ENCODE measurements around the gene NAALADL2.
"Not testable (repeated sequence)": the region's sequence is repeated elsewhere in the genome, so short reads cannot be mapped to it uniquely, and the experiment has no call there.

Gene NAALADL2

GRCh38 chr3:175479800-175480199 lies 620.7 kb downstream of the NAALADL2 start:
- no peak for DNase-seq (ENCODE audit: low read depth in 3 of 3)

DNA sequence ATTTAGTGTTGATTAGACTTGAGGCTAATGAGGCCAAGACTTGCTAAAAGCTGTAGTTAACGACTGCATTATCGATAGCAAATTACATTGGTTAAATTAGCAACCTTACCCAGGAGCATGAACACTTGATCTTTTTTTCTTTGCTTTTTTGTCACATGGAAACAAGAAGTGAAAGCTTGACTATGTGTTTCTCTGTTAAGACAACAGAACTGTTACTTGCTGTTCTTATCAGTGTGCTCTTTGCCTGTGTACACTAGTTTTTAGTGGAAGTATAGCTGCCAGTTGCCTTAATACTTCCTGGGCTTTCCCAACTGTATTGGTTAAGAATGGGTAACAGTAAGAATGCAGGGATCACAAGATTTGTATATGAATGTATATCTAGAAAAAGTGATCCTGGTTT lies 625.5 kb downstream of the NAALADL2 start:
- DNase-seq (ENCODE audit: low read depth in 3 of 3) = no peak

DNA sequence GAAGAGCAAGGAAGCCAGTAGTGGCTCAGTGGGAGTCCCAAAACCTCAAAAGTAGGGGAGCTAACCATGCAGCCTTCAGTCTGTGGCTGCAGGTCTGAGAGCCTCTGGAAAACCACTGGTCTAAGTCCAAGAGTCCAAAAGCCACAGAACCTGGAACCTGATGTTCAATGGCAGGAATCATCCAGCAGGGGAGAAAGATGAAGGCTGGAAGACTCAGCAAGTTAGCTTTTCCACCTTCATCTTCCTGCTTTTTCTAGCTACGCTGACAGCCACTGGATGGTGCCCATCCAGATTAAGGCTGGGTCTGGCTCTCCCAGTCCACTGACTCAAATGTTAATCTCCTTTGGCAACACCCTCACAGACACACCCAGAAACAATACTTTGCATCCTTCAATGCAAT lies 626.3 kb downstream of the NAALADL2 start:
- no peak for DNase-seq (ENCODE audit: low read depth in 3 of 3)

DNA sequence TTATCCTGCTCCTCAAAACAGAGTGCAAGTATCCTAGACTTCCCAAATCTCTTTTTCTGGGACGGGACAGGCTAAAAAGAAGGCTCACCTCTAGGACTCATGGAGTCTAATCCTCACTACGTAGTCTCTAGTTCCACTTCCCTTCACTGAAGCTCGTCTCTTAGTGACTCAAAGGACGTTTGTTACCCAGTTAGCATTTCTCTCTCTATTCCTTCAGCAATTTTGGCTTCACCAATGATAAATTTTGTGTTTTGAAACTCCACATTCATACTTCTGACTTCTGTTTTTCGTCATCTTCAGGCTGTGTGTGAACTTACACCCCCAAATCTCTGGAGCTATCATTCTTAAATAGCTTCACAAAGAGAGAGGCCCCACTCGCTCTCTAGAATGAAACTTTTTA lies 627.1 kb downstream of the NAALADL2 start:
- DNase-seq (ENCODE audit: low read depth in 3 of 3) = no peak

DNA sequence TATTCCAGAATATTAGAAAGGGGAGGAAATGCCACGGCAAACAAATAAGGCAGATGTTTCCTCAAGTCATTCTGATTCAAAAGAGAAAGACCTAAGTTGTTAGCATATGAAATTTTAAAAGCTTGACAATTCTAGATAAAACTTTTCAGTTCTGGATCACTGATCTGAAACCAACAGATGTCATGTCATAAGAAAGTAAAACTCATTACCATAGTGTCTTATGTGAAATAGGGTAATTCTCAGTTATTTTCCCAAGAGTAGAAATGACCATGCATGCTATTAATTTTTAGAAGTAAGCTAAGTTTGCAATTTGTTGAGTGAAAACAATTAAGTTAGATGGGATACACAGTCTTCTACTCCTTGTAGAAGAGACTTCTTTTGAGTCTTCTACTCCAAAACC lies 630.3 kb downstream of the NAALADL2 start:
- no peak for DNase-seq (ENCODE audit: low read depth in 3 of 3)

DNA sequence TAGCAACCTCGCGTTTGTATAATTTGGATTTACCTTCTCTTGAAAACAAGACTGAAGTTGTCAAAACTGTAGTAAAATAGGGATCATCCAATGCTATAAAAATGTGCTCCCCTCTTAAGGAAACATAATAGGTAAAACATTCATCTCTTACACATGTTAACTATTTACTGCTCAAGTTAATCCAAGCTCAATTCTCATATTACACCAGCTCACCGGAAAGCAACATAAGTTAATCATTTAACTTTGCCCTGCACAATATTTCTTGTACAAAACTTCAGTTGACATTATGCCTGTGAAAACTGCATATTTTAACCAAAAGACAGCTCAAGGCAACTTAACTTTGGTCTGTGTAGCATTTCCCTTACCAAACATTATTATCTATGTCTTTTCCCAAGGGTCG lies 634.2 kb downstream of the NAALADL2 start:
- no peak for DNase-seq (ENCODE audit: low read depth in 3 of 3)

DNA sequence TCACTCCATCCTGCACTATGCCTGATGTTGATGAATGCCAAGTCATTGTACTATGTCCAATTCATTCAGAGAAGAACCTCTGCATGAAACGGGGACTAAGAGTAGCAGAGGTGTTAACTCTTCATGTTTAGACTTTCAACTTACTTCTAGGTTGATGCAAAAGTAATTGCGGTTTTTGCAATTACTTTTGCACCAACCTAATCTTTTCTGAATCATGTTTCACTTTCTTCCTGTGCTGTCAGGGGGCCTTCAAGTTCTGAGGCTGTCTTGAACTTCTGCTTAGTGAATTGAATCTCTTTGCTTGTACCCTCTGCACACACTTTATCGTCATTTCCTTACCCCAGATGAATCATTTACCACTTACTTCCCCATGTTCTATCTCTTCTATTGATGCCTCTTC lies 636.2 kb downstream of the NAALADL2 start:
- DNase-seq (ENCODE audit: low read depth in 3 of 3) = no peak

DNA sequence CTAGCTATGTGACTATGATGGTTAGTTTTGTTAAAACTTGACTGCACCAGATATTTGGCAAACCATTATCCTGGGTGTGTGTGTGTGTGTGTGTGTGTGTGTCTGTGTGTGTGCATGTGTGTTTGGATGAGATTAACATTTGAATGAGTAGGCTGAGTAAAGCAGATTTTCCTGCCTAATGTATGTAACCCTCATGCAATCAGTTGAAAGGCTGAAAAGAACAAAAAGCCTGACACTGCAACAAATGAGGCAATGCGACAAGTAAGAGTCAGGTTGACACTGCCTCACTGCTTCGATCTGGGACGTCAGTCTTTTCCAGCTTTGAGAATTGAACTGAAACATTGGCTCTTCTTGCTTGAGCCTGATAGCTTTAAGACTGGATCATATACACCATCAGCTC lies 643.0 kb downstream of the NAALADL2 start:
- DNase-seq (ENCODE audit: low read depth in 3 of 3) = no peak

DNA sequence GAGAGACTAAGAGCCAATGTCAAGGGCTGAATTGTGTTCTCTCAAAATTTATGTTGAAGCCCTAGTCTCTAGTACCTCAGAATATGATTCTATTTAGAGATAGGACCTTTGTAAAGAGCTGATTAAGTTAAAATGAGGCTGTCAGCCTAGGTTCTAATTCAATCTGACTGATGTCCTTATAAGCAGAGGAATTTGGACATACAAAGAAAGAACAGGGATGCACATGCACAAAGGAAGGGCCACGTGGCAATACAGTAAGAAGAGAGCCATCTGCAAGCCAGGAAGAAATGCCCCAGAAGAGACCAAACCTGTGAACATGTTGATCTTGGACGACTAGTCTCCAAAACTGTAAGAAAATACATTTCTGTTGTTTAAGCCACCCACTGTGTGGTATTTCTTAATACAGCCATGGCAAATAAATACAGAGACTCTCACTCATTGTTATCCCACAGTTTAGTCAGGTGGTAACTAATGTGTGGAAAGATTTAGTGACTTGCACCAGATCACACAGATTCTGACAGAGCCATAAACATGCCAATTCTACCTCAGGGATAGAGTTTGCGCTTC lies 652.2 kb downstream of the NAALADL2 start:
- no peak for DNase-seq (ENCODE audit: low read depth in 3 of 3)

DNA sequence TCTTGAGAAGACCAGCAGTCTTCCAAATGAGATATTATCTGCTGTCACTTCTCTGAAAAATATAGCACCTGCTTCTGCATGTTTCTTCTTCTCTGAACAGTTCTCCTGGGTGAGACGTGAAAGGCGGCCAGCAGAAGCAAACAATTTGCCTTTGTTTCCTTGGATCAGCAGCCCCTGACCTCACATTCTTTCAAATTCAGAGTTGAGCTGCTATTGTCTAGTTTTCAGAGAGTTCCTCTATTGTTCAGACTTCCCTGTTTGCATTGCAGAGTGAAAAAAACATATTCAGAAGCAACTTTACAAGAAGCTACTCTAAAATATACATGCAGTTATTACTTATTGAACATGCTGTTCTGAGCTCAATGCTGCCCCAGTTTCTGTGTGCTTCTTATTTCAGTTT lies 653.6 kb downstream of the NAALADL2 start:
- DNase-seq (ENCODE audit: low read depth in 3 of 3) = no peak

- DNase-seq (ENCODE audit: low read depth in 3 of 3) = no peak
Observed at GRCh38 chr3:175518459-175518858, 659.3 kb downstream of the NAALADL2 start.

DNA sequence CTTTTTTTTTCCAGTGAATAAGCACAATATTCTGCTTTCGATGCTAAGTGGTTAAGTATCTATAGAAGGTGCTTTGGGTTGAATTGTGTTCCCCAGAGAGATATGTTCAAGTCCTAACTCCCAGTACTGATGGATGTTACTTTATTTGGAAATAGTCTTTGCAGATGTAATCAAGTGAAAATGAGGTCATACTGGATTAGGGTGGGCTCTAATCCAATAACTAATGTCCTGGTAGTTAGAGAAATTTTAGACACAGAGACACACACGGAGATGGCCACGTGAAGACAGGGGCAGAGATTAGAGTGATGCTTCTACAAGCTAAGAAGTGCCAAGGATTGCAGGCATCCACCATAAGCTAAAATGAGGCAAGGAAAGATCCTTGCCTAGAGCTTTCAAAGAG lies 662.3 kb downstream of the NAALADL2 start:
- DNase-seq (ENCODE audit: low read depth in 3 of 3) = no peak

- DNase-seq (ENCODE audit: low read depth in 3 of 3) = no peak
Observed at GRCh38 chr3:175526191-175526590, 667.1 kb downstream of the NAALADL2 start.

DNA sequence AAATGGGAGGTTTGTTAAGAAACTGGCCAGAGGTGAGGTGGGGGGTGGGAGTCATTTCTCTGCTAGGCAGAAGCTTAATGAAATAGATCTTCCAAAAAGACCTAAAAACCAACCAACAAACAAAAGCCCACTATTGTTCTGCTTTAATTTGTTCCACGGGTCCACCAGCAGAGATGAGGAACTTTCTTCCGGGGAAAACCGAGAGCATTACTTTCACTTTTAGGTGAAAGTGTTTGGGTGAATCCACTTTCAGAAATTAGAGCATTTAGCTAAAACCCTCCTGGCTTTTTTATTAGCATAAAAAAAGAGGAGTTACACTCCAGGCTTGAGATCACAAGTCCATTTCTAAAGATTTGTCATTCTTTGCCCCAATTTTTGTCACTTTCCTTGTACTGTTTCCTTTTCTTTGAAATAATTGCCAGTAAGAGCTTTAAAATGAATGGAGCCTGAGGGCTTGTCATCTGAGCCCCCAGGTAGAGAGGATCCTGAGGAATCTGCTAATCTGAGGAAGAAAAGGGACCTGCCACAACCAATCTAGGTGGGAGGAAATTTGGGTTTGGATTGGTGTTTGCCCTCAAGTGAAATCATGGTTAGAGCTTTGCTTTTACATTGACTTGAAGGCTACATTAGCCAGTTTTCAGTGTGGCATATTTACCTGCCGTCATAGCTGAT lies 667.6 kb downstream of the NAALADL2 start:
- DNase-seq (ENCODE audit: low read depth in 3 of 3) = no peak

- not testable (repeated sequence) for DNase-seq (ENCODE audit: low read depth in 3 of 3)
Observed at GRCh38 chr3:175528693-175529092, 669.6 kb downstream of the NAALADL2 start.

GRCh38 chr3:175535351-175535750 lies 676.2 kb downstream of the NAALADL2 start:
- no peak for DNase-seq (ENCODE audit: low read depth in 3 of 3)

GRCh38 chr3:175546115-175546514 lies 687.0 kb downstream of the NAALADL2 start:
- no peak for DNase-seq (ENCODE audit: low read depth in 3 of 3)

DNA sequence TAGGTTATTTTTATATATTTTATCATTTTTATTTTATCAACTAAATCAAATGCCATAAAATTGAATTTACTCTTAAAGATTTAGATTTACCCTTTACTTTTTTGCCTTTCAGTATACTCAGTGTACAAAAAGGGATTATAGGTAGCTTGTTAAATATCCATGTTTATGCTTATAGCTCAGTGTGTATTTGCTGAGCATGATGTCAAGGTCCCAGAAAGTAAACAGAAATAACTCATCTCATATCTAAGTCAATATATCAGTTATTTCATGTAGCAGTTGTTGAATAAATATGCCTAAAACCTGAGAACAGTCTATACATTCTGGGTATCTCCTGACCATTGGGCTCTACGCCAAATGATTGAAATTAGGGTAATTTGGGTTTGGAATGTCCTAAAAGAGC lies 693.8 kb downstream of the NAALADL2 start:
- DNase-seq (ENCODE audit: low read depth in 3 of 3) = no peak

DNA sequence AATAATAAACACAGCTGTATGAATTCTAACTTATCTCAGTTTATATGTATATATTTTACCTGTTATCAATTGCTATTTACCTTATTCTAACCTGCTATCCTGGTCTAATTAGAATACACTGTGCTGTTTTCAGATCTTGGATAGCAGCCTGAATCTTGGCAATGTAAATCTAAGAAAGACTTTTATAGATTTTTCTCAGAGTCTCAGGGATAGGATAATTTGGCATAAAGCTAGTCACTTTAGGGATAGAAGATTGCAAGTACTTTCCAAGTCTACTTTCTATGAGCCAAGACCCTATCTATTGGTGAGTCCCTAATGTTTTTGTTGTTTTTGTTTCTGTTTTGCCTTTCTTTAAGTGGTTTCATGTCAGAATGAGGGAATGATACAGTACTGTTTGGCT lies 695.7 kb downstream of the NAALADL2 start:
- no peak for DNase-seq (ENCODE audit: low read depth in 3 of 3)

- DNase-seq (ENCODE audit: low read depth in 3 of 3) = no peak
Observed at GRCh38 chr3:175558261-175558660, 699.1 kb downstream of the NAALADL2 start.

DNA sequence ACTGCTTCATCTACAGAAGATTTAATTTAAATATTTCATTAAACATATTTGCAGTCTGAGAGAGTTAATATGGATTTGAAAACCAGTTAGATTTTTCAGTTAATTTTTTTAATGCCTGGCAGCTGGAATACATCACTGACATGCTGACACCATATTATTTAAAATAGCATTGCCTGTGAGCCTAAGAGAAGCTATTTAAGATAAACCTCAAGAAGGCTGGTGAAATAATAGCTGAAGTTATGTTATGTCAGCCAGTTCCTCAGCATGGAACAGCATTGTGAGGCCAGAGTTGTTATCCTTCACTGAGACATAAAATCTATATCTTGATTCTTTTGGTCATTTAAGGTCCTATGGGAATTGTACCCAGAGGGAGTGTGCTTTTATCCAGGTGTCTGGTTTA lies 705.2 kb downstream of the NAALADL2 start:
- DNase-seq (ENCODE audit: low read depth in 3 of 3) = no peak

DNA sequence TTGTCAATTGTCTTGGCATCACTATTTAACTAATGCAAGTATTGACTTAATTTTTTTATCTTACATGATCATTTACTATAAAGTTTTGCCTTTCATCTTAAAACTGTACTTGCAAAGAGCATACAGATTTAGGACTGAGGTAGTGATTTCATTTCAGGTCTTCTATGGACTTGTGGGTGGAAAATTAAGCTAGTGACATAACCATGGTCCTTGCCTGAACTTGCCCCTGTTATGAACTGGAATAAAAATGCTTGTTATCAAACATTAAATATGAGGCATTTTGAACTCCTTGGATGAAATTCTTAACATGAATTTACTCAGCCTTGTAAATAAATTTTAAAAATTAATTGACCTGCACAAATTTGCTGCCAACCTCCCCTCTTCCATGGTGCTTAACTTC lies 712.0 kb downstream of the NAALADL2 start:
- DNase-seq (ENCODE audit: low read depth in 3 of 3) = no peak

DNA sequence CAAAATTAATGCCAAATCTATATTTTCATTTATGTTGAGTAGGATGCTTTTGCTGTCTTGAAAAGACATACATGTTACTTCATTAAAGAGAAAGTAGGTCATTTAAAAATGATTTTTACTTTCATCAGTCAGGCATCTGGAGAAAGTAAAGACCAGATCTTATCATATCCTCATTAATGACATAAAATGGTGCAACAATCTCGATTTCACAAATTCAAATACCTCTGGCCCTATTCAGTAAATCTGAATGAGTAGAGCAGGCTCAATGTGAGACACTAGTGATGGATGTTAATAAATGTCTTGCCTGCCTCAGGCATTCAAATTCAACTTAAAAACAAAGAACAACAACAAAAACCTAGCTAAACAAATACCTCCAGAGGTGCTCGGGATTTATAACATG lies 714.1 kb downstream of the NAALADL2 start:
- no peak for DNase-seq (ENCODE audit: low read depth in 3 of 3)

- DNase-seq (ENCODE audit: low read depth in 3 of 3) = no peak
Observed at GRCh38 chr3:175580318-175580717, 721.2 kb downstream of the NAALADL2 start.
